Coronary artery (tissue), 2 donors: ENCODE data around the gene BCAR3.

Experiments
- DNase-seq: peaks from one replicate; pipeline ENCODE4 v3.0.0-alpha.2; 2017; ENCODE audit warnings: low spot score
- H3K27ac ChIP-seq, 2 donors: fragments of 200-600 bp; sonication (generic); one replicate each; pipeline ENCODE4 v1.5.1; 2016 to 2019
- H3K4me3 ChIP-seq: fragments of 200-600 bp; sonication (generic); 2 replicates; pipeline ENCODE4 v1.5.1; 2016; ENCODE audit warnings: mild to moderate bottlenecking, moderate library complexity
- TF ChIP-seq, protein P1 (sequence below): fragments of 200-600 bp; sonication (generic); IDR thresholded peaks from one replicate; pipeline ENCODE4 v1.5.1; 2019; ENCODE audit warnings: antibody characterized with exemption

The BCAR3 gene

GRCh38 chr1:93574511-93574910 lies 107.1 kb downstream of the BCAR3 start:
- TF ChIP-seq, protein P1, sequence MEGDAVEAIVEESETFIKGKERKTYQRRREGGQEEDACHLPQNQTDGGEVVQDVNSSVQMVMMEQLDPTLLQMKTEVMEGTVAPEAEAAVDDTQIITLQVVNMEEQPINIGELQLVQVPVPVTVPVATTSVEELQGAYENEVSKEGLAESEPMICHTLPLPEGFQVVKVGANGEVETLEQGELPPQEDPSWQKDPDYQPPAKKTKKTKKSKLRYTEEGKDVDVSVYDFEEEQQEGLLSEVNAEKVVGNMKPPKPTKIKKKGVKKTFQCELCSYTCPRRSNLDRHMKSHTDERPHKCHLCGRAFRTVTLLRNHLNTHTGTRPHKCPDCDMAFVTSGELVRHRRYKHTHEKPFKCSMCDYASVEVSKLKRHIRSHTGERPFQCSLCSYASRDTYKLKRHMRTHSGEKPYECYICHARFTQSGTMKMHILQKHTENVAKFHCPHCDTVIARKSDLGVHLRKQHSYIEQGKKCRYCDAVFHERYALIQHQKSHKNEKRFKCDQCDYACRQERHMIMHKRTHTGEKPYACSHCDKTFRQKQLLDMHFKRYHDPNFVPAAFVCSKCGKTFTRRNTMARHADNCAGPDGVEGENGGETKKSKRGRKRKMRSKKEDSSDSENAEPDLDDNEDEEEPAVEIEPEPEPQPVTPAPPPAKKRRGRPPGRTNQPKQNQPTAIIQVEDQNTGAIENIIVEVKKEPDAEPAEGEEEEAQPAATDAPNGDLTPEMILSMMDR, result no peak
- H3K4me3 ChIP-seq, result no peak overlapping the region
- DNase-seq, result no peak
- no peak overlapping the region for H3K27ac ChIP-seq

- TF ChIP-seq, protein P1, result no peak
- DNase-seq, result no peak
- Histone ChIP-seq H3K4me3 (no peak overlapping the region), H3K27ac (no peak overlapping the region)
Measured at GRCh38 chr1:93573940-93574469, 107.6 kb downstream of the BCAR3 start.

GRCh38 chr1:93571623-93572310 lies 109.9 kb downstream of the BCAR3 start:
- Histone ChIP-seq H3K27ac (no peak overlapping the region), H3K4me3 (no peak overlapping the region)
- DNase-seq, result no peak
- TF ChIP-seq, protein P1, result no peak

DNA sequence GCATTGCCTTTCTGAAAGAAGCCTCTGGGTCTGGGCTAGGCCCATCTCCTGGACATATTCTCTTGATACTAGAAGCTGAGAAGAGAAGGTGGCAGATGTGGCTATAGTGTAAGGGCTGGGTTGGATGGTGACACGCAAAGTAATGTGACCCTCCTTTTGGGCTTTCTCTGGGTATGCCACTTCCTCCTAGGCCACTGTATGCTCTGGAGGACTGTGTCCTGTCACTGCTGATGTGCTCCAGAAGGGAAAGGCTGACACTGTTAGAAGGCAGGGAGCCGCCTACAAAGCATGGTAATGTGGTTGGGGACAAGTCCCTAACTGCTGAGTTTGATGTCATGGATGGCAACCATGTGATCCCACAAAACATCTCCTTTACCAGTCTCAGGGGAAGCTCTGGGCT lies 112.1 kb downstream of the BCAR3 start:
- no peak for DNase-seq
- no peak overlapping the region for H3K4me3 ChIP-seq
- TF ChIP-seq, protein P1, result no peak
- no peak overlapping the region for H3K27ac ChIP-seq

GRCh38 chr1:93567255-93567918 lies 114.2 kb downstream of the BCAR3 start:
- H3K27ac ChIP-seq, result peak overlapping the region in 1 of 2 donors; percentile 54
- TF ChIP-seq, protein P1, result no peak
- DNase-seq, result no peak
- no peak overlapping the region for H3K4me3 ChIP-seq

DNA sequence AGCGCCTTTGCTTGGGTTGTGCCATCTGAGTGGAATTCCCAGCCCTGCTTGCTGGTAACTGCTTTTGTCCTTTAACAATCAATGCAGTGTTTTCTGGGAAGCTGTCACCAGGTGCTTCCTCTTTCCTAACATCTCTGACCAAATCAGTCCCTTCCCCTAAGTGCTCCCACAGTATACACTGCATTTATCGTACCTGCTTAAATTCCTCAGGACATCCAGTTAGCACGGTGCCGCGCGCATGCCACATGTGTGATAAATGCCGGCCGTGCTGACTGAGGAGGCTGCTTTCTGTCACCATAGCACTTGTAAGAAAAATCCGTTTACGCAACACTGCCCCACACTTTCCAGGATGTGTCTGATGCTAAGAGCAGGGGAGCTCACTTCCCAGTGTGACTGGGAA lies 115.4 kb downstream of the BCAR3 start:
- TF ChIP-seq, protein P1, result no peak
- no peak for DNase-seq
- peak overlapping the region in 1 of 2 donors; percentile 54 for H3K27ac ChIP-seq

More for the DNA sequence above, 115.4 kb downstream of the BCAR3 start:
- no peak overlapping the region for H3K4me3 ChIP-seq
